Measurements from ENCODE around the gene EXT2. TPM values are rescaled to one million over a fixed set of nuclear protein-coding genes. Genes with fewer than 3 reads are reported as not detected.

The EXT2 gene
- polyA plus RNA-seq, 1 of the 3 experiments (the other 2 are of a cell fraction), result 92.9 TPM

- Histone ChIP-seq H3K79me2 (ENCODE audit: insufficient read depth) (no peaks in the 10 kb centered on the region), H3K9me3 (no peaks in the 10 kb centered on the region), H3K9ac (no peak overlapping the region), H3K27ac (ENCODE audit: low read depth in 2 of 2, low read length in 1 of 2) (no peak overlapping the region), H3K4me3 (ENCODE audit: low read depth in 2 of 2, low read length in 1 of 2) (no peak overlapping the region), H3K4me2 (no peak overlapping the region), H4K20me1 (ENCODE audit: insufficient read depth) (no peaks in the 10 kb centered on the region), H3K27me3 (ENCODE audit: insufficient read depth) (no peaks in the 10 kb centered on the region), H2AFZ (ENCODE audit: low read depth) (no peak overlapping the region), H3K36me3 (replicated peaks in 1 of 2; ENCODE audit: control insufficient read depth in 1 of 2, insufficient read depth in 2 of 2, low read length in 1 of 2) (no peaks in the 10 kb centered on the region), H3K4me1 (ENCODE audit: control insufficient read depth in 1 of 2, insufficient read depth in 2 of 2, low read depth in 1 of 2, low read length in 1 of 2) (peaks cover 0 to 14% of the 10 kb centered on the region in 2 experiments; a peak in 2 of 4 replicates), H3F3A (replicated peaks; ENCODE audit: insufficient read depth) (no peaks in the 10 kb centered on the region), H3K9me2 (no peaks in the 10 kb centered on the region)
- POLR2A ChIA-PET, result no interaction called here
- DNase-seq, result no peak
- TF ChIP-seq, protein P1, sequence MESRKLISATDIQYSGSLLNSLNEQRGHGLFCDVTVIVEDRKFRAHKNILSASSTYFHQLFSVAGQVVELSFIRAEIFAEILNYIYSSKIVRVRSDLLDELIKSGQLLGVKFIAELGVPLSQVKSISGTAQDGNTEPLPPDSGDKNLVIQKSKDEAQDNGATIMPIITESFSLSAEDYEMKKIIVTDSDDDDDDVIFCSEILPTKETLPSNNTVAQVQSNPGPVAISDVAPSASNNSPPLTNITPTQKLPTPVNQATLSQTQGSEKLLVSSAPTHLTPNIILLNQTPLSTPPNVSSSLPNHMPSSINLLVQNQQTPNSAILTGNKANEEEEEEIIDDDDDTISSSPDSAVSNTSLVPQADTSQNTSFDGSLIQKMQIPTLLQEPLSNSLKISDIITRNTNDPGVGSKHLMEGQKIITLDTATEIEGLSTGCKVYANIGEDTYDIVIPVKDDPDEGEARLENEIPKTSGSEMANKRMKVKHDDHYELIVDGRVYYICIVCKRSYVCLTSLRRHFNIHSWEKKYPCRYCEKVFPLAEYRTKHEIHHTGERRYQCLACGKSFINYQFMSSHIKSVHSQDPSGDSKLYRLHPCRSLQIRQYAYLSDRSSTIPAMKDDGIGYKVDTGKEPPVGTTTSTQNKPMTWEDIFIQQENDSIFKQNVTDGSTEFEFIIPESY (IDR thresholded peaks at IDR 0.05; ENCODE audit: borderline replicate concordance, low read depth), result no peak
- TF ChIP-seq USF2 (IDR thresholded peaks at IDR 0.05; ENCODE audit: borderline replicate concordance, low read depth, low read length) (no peak), CHD2 (IDR thresholded peaks at IDR 0.05; ENCODE audit: low read length, partially characterized antibody) (no peak), FOXM1 (IDR thresholded peaks at IDR 0.05; ENCODE audit: low read depth) (no peak), GABPA (IDR thresholded peaks at IDR 0.05; ENCODE audit: low read depth) (no peak), ELF1 (IDR thresholded peaks at IDR 0.05) (no peak), USF1 (IDR thresholded peaks at IDR 0.05; ENCODE audit: borderline replicate concordance, low read depth) (no peak), POLR2AphosphoS5 (IDR thresholded peaks at IDR 0.05; ENCODE audit: low read depth, low read length) (no peak), FOSL2 (IDR thresholded peaks at IDR 0.05; ENCODE audit: borderline replicate concordance, low read depth) (no peak), EP300 (IDR thresholded peaks at IDR 0.05; ENCODE audit: borderline replicate concordance in 1 of 2, low read depth in 1 of 2, low read length in 1 of 2) (no peak), SMC3 (IDR thresholded peaks at IDR 0.05; ENCODE audit: low read depth, low read length) (no peak), TCF12 (IDR thresholded peaks at IDR 0.05) (no peak), RAD21 (IDR thresholded peaks at IDR 0.05; ENCODE audit: low read length) (no peak), JUND (IDR thresholded peaks at IDR 0.05) (no peak)
- TF ChIP-seq, protein P2, sequence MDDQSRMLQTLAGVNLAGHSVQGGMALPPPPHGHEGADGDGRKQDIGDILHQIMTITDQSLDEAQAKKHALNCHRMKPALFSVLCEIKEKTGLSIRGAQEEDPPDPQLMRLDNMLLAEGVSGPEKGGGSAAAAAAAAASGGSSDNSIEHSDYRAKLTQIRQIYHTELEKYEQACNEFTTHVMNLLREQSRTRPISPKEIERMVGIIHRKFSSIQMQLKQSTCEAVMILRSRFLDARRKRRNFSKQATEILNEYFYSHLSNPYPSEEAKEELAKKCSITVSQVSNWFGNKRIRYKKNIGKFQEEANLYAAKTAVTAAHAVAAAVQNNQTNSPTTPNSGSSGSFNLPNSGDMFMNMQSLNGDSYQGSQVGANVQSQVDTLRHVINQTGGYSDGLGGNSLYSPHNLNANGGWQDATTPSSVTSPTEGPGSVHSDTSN (IDR thresholded peaks at IDR 0.05), result no peak
- TF ChIP-seq, protein P3, sequence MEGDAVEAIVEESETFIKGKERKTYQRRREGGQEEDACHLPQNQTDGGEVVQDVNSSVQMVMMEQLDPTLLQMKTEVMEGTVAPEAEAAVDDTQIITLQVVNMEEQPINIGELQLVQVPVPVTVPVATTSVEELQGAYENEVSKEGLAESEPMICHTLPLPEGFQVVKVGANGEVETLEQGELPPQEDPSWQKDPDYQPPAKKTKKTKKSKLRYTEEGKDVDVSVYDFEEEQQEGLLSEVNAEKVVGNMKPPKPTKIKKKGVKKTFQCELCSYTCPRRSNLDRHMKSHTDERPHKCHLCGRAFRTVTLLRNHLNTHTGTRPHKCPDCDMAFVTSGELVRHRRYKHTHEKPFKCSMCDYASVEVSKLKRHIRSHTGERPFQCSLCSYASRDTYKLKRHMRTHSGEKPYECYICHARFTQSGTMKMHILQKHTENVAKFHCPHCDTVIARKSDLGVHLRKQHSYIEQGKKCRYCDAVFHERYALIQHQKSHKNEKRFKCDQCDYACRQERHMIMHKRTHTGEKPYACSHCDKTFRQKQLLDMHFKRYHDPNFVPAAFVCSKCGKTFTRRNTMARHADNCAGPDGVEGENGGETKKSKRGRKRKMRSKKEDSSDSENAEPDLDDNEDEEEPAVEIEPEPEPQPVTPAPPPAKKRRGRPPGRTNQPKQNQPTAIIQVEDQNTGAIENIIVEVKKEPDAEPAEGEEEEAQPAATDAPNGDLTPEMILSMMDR (IDR thresholded peaks at IDR 0.05), result no peak
- CTCF ChIA-PET, result interaction anchor here (2.7 kb wide), 1 partner anchor 15 kb away, joined by 9 read pairs; no protein-coding TSS in a partner anchor
- 66% methylated on average over 3 of the region's 6 CpGs for WGBS (ENCODE audit: low lambda C conversion rate)
Measured at GRCh38 chr11:44271286-44271685, 175.8 kb downstream of the EXT2 start.
